ENCODE data around the gene RBPMS2. TPM values are rescaled to one million over a fixed set of nuclear protein-coding genes. Genes with fewer than 3 reads are reported as not detected.

Gene RBPMS2
- polyA plus RNA-seq, 1 donor (not counting 4 experiments of a cell fraction or from before 2014, with no cell fraction given): not detected

DNA sequence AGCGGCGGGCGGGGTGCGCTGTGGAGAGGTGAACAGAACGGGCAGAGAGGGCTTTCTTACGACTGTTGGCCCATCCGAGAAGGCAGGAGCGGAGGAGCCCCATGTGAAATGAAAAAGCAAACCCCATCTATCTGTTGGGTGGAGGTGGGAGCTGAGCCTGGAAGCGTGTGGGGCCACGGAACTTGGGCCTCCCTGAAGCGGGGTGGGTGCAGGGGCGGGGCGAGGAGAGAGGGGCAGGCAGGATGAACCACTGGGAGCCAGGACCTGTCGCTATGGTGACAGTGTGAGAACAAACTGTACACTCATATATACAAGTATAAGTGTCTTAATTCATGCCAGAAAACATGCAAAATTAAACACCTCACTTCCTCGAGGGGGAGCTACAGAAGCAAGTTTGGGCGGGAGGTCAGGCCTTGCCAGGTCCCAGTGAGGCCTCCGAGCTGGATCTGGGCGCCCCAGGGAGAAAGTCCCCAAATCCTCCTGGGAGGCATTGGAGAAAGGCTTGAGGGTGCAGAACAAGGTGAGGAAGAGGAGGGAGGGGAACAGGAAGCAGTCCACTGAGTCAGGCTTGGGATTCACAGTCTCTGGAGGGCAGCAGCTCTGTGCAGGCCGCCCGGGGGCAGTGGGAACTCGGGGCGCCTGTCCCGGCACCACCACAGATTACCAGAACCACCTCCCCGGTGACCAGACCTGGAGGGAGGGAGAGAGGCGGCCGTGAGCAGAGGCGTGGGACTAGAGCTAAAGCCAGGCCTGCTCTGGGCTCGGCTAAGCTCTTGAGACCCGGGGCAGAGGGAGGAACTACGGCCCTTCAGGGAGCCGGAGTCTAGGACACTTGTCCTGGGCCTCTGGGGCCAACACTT, 34.8 kb downstream of the RBPMS2 start:
- no peaks in the 10 kb centered on the region for H3K4me1 ChIP-seq (ENCODE audit: control insufficient read depth, extremely low read depth, insufficient read depth, low read length)
- H3K4me2 ChIP-seq (ENCODE audit: control insufficient read depth, extremely low read depth, insufficient read depth, low read depth, low read length): no peak overlapping the region
- no peaks in the 10 kb centered on the region for H3K36me3 ChIP-seq (ENCODE audit: control insufficient read depth in 2 of 2, extremely low read depth in 1 of 2, insufficient read depth in 2 of 2, low read length in 2 of 2)
- H4K20me1 ChIP-seq (ENCODE audit: control insufficient read depth, extremely low read depth, insufficient read depth, low read length): no peaks in the 10 kb centered on the region
- peaks cover 4% of the 10 kb centered on the region for H3K27me3 ChIP-seq (ENCODE audit: control insufficient read depth, extremely low read depth, insufficient read depth, low read length)
- no peak overlapping the region for H3K27ac ChIP-seq (ENCODE audit: control insufficient read depth, insufficient read depth, low read length)
- dilution Hi-C loops (cut with MboI; ENCODE audit: extremely low pct_ligation_motif_present, low sequenced_read_pairs): no loop called here
- H3K79me2 ChIP-seq (ENCODE audit: control insufficient read depth, insufficient read depth, low read length): no peaks in the 10 kb centered on the region
- no peak for FAIRE-seq
- no peaks in the 10 kb centered on the region for H3K9me3 ChIP-seq (ENCODE audit: control insufficient read depth, low read depth, low read length)
- H3K9me1 ChIP-seq (ENCODE audit: control insufficient read depth, extremely low read depth, insufficient read depth, low read length): no peaks in the 10 kb centered on the region
- peak overlapping the region; percentile 56 for H2AFZ ChIP-seq (ENCODE audit: control insufficient read depth, low read length)
- DNase-seq (ENCODE audit: low read depth, low spot score): peak; percentile 35
- TF ChIP-seq, protein P1, sequence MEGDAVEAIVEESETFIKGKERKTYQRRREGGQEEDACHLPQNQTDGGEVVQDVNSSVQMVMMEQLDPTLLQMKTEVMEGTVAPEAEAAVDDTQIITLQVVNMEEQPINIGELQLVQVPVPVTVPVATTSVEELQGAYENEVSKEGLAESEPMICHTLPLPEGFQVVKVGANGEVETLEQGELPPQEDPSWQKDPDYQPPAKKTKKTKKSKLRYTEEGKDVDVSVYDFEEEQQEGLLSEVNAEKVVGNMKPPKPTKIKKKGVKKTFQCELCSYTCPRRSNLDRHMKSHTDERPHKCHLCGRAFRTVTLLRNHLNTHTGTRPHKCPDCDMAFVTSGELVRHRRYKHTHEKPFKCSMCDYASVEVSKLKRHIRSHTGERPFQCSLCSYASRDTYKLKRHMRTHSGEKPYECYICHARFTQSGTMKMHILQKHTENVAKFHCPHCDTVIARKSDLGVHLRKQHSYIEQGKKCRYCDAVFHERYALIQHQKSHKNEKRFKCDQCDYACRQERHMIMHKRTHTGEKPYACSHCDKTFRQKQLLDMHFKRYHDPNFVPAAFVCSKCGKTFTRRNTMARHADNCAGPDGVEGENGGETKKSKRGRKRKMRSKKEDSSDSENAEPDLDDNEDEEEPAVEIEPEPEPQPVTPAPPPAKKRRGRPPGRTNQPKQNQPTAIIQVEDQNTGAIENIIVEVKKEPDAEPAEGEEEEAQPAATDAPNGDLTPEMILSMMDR (optimal IDR thresholded peaks at IDR 0.05 in 1 of 3, IDR thresholded peaks at IDR 0.05 in 1 of 3, conservative IDR thresholded peaks at IDR 0.05 in 1 of 3; ENCODE audit: extremely low read depth in 1 of 3, insufficient read depth in 2 of 3, low read length in 3 of 3): peak; percentile 46 to 64 (median 55)
- no peak for TF ChIP-seq EZH2 (IDR thresholded peaks at IDR 0.05; ENCODE audit: low read length)
- H3K9ac ChIP-seq (ENCODE audit: control insufficient read depth, extremely low read depth, insufficient read depth, low read length): no peak overlapping the region
- H3K4me3 ChIP-seq (ENCODE audit: control insufficient read depth in 2 of 3, extremely low read depth in 1 of 3, insufficient read depth in 2 of 3, low read depth in 1 of 3, low read length in 3 of 3): no peak overlapping the region

DNA sequence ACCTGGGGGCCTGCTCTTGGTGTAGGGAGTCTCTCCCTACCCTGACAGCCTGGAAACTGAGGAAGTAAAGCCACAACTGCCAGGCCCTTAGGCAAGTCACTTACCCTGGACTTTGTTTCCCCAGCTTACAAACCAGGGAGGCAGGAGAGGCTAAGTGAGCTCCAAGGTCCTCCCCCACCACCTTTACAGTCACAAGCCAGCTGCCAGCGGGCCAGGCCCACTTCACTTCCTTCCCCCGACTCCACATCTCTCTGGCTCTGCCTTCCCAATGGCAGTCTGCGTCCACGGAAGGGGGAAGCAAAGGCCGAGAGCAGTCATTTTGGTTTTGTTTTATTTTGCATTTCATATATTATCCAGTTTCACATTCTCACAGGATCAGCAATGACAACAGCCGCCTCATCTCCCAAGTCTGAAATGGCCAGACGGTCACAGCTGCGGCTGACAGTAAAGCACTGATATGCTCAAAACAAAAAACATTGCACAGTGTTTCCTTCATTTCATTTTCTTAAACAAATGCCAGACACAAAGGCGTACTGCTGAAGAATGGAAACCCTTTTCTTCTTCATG, 35.7 kb downstream of the RBPMS2 start:
- H4K20me1 ChIP-seq (ENCODE audit: control insufficient read depth, extremely low read depth, insufficient read depth, low read length): no peaks in the 10 kb centered on the region
- no peaks in the 10 kb centered on the region for H3K36me3 ChIP-seq (ENCODE audit: control insufficient read depth in 2 of 2, extremely low read depth in 1 of 2, insufficient read depth in 2 of 2, low read length in 2 of 2)
- no peaks in the 10 kb centered on the region for H3K79me2 ChIP-seq (ENCODE audit: control insufficient read depth, insufficient read depth, low read length)
- H3K9ac ChIP-seq (ENCODE audit: control insufficient read depth, extremely low read depth, insufficient read depth, low read length): no peak overlapping the region
- peaks cover 4% of the 10 kb centered on the region for H3K27me3 ChIP-seq (ENCODE audit: control insufficient read depth, extremely low read depth, insufficient read depth, low read length)
- FAIRE-seq: no peak
- H3K27ac ChIP-seq (ENCODE audit: control insufficient read depth, insufficient read depth, low read length): no peak overlapping the region
- H3K4me3 ChIP-seq (ENCODE audit: control insufficient read depth in 2 of 3, extremely low read depth in 1 of 3, insufficient read depth in 2 of 3, low read depth in 1 of 3, low read length in 3 of 3): no peak overlapping the region
- TF ChIP-seq, protein P1 (optimal IDR thresholded peaks at IDR 0.05 in 1 of 3, IDR thresholded peaks at IDR 0.05 in 1 of 3, conservative IDR thresholded peaks at IDR 0.05 in 1 of 3; ENCODE audit: extremely low read depth in 1 of 3, insufficient read depth in 2 of 3, low read length in 3 of 3): no peak
- TF ChIP-seq EZH2 (IDR thresholded peaks at IDR 0.05; ENCODE audit: low read length): no peak
- no peak overlapping the region for H3K4me2 ChIP-seq (ENCODE audit: control insufficient read depth, extremely low read depth, insufficient read depth, low read depth, low read length)
- DNase-seq (ENCODE audit: low read depth, low spot score): no peak
- H2AFZ ChIP-seq (ENCODE audit: control insufficient read depth, low read length): no peak overlapping the region
- H3K9me3 ChIP-seq (ENCODE audit: control insufficient read depth, low read depth, low read length): no peaks in the 10 kb centered on the region
- H3K4me1 ChIP-seq (ENCODE audit: control insufficient read depth, extremely low read depth, insufficient read depth, low read length): no peaks in the 10 kb centered on the region
- H3K9me1 ChIP-seq (ENCODE audit: control insufficient read depth, extremely low read depth, insufficient read depth, low read length): no peaks in the 10 kb centered on the region
- dilution Hi-C loops (cut with MboI; ENCODE audit: extremely low pct_ligation_motif_present, low sequenced_read_pairs): no loop called here

Measured in keratinocyte (primary cell).